ENCODE results near the gene PHF3.

DNA sequence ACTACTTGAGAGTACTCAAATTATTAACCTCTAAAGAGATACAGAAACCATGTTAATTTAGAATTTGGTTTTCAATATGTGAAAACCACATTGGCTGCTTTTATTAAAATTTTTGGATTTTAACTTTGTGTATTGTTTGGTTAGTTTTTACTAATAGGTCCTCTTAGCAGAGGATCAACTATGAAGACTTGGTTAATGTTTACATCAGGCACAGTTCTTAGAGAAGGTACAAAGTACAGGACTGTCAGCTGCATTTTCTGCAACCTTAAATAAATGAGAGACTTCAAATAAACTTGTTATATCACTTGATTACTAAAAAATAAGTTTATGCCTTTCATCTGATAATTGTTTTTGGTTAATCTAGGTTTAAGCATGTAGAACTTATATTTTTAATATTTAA is 89.1 kb downstream of the PHF3 start:
- TF ChIP-seq, protein P1, sequence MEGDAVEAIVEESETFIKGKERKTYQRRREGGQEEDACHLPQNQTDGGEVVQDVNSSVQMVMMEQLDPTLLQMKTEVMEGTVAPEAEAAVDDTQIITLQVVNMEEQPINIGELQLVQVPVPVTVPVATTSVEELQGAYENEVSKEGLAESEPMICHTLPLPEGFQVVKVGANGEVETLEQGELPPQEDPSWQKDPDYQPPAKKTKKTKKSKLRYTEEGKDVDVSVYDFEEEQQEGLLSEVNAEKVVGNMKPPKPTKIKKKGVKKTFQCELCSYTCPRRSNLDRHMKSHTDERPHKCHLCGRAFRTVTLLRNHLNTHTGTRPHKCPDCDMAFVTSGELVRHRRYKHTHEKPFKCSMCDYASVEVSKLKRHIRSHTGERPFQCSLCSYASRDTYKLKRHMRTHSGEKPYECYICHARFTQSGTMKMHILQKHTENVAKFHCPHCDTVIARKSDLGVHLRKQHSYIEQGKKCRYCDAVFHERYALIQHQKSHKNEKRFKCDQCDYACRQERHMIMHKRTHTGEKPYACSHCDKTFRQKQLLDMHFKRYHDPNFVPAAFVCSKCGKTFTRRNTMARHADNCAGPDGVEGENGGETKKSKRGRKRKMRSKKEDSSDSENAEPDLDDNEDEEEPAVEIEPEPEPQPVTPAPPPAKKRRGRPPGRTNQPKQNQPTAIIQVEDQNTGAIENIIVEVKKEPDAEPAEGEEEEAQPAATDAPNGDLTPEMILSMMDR (IDR thresholded peaks at IDR 0.05; ENCODE audit: low read depth, low read length, poor library complexity, severe bottlenecking) = no peak
- TF ChIP-seq EZH2phosphoT487 (IDR thresholded peaks at IDR 0.05; ENCODE audit: borderline replicate concordance, low read length) = no peak

Measured in DOHH2 (cell line).